Colonic mucosa (tissue), 4 donors: Measurements from ENCODE around the gene DHX35. TPM values are rescaled to one million over a fixed set of nuclear protein-coding genes. Genes with fewer than 3 reads are reported as not detected.

Experiments
- DNase-seq: peaks from one replicate; pipeline ENCODE4 v3.0.0-alpha.2; 2020
- H3K27ac ChIP-seq: fragments of 200-600 bp; one replicate; pipeline ENCODE4 v1.8.0; 2021
- H3K27me3 ChIP-seq: fragments of 200-600 bp; one replicate; pipeline ENCODE4 v1.8.0; 2021
- H3K36me3 ChIP-seq: fragments of 200-600 bp; one replicate; pipeline ENCODE4 v1.8.0; 2021
- H3K4me1 ChIP-seq: fragments of 200-600 bp; one replicate; pipeline ENCODE4 v1.8.0; 2021; ENCODE audit warnings: mild to moderate bottlenecking
- H3K4me3 ChIP-seq: fragments of 200-600 bp; one replicate; pipeline ENCODE4 v1.8.0; 2021
- H3K9ac ChIP-seq, 2 donors: one replicate each; pipeline ENCODE4 v1.7.0; 2013; ENCODE audit warnings: control low read depth in 2 of 2, low read depth in 2 of 2, low read length in 2 of 2
- H3K9me3 ChIP-seq: fragments of 200-600 bp; one replicate; pipeline ENCODE4 v1.8.0; 2021
- intact Hi-C: fragments of 100-400 bp; cut with DNase I; formaldehyde crosslinking; loops from one replicate; pipeline ENCODE4 v1.14.1; 2022
- total RNA-seq, 2 donors: library from RNA; stranded (reverse); fragmentation: NEBNext Ultra II Directional in 1 of 2; extraction: Animal tissue kit (Norgen Biotek cat#: 25700) in 1 of 2; gene quantifications; one replicate each; pipeline ENCODE4 v1.2.1, GENCODE V29; 2021
- TF ChIP-seq, protein P1 (sequence below): fragments of 200-600 bp; IDR thresholded peaks from one replicate; pipeline ENCODE4 v1.8.0; 2022; ENCODE audit warnings: antibody characterized with exemption, mild to moderate bottlenecking
- donor health status: healthy.
- donor health status: DM: no; HTN: no; CAD: no.
- donor health status: DM: no; HTN: no; CAD: no.

DHX35 gene
- total RNA-seq, 2 donors from 2014 or later: 16.3 to 16.9 TPM

DNA sequence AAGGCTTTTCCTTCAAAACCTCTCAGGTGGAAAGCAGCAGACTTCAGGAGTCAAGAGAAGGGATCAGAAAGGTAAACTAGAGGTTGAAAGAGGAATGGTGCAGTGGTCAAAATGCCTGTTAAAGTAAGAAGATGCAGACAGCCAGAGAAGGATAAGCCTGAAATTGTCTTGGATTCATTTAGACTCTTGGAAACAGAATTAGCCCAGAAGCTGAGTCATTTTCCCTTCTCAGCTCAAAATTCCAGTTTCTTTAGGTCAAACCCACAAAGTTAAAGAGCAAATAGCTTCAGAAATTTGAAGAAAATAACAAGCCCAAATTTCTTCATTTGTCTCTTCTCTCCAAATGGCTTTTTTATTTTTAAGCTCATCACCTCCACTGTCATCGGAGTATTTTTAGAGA is 73.9 kb downstream of the DHX35 start:
- H3K4me1 ChIP-seq: no peaks in the 10 kb centered on the region
- no peaks in the 10 kb centered on the region for H3K36me3 ChIP-seq
- no peak overlapping the region for H3K27ac ChIP-seq
- H3K27me3 ChIP-seq: no peaks in the 10 kb centered on the region
- H3K9me3 ChIP-seq: no peaks in the 10 kb centered on the region
- no peak overlapping the region for H3K4me3 ChIP-seq
- TF ChIP-seq, protein P1, sequence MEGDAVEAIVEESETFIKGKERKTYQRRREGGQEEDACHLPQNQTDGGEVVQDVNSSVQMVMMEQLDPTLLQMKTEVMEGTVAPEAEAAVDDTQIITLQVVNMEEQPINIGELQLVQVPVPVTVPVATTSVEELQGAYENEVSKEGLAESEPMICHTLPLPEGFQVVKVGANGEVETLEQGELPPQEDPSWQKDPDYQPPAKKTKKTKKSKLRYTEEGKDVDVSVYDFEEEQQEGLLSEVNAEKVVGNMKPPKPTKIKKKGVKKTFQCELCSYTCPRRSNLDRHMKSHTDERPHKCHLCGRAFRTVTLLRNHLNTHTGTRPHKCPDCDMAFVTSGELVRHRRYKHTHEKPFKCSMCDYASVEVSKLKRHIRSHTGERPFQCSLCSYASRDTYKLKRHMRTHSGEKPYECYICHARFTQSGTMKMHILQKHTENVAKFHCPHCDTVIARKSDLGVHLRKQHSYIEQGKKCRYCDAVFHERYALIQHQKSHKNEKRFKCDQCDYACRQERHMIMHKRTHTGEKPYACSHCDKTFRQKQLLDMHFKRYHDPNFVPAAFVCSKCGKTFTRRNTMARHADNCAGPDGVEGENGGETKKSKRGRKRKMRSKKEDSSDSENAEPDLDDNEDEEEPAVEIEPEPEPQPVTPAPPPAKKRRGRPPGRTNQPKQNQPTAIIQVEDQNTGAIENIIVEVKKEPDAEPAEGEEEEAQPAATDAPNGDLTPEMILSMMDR: no peak
- intact Hi-C loops: no loop called here
- DNase-seq: no peak
- H3K9ac ChIP-seq: no peak overlapping the region

DNA sequence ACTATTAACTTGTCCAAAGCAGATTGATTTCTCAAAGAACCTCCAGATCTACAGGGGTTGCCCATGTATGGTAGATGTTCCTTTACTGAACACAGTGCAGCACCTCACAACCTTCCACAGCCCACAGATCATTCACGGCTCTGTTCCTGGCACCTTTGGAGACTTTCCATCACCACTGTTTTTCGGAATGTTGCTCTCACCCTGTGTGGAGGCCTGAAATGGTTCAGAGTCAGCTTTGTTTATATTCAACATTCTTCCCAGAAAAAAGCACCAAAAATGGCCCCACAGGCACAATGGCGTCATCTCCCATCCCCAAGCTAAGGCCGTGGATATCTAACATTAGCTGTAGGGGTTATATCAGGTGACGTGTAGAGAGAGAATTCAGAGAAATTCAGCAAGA is 74.7 kb downstream of the DHX35 start:
- no peak overlapping the region for H3K9ac ChIP-seq
- H3K4me1 ChIP-seq: no peaks in the 10 kb centered on the region
- no peak overlapping the region for H3K4me3 ChIP-seq
- no peak for DNase-seq
- intact Hi-C loops: no loop called here
- no peaks in the 10 kb centered on the region for H3K27me3 ChIP-seq
- no peak overlapping the region for H3K27ac ChIP-seq
- TF ChIP-seq, protein P1: no peak
- no peaks in the 10 kb centered on the region for H3K36me3 ChIP-seq
- no peaks in the 10 kb centered on the region for H3K9me3 ChIP-seq

DNA sequence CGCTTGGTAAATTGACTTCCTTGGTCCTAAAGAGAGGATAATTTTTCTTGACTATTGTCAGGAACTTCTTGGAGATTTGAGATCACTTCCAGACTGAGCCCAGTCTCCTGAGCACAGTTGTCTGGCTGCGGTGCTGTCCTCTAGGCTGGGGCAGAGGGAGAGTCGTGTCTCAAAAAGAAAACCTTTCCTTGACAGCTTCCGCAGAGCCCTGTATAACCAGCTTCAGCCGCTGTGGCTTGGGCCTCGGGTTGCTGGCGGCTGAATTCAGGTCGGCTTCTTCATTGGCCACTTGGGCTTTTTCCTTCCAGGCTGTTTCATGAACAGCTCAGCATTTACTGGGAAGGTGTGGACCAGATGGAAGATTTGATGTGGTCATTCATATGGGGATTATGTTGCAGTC is 75.9 kb downstream of the DHX35 start:
- intact Hi-C loops: no loop called here
- H3K4me3 ChIP-seq: no peak overlapping the region
- no peaks in the 10 kb centered on the region for H3K9me3 ChIP-seq
- no peak overlapping the region for H3K27ac ChIP-seq
- no peak overlapping the region for H3K9ac ChIP-seq
- H3K36me3 ChIP-seq: no peaks in the 10 kb centered on the region
- no peaks in the 10 kb centered on the region for H3K4me1 ChIP-seq
- no peak for DNase-seq
- TF ChIP-seq, protein P1: no peak
- no peaks in the 10 kb centered on the region for H3K27me3 ChIP-seq

DNA sequence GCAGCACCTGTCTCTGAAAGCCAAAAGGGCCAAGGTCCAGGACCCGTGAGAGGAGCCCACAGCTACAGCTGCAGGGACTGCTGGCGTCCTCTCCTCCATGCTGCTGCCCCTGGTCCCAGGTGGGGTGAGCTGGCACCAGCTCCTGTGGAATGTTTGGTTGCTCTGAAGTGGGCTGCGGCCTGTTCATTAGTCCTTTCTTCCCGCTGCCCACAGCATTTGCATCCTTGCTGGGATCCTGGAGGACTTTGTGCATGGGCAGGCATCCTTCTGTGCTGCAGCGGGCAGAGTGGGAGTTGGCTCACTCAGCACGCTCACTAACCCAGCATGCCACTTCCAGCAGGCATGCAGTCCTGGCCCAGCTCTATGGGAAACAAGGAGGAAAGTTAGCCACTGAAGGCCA is 76.4 kb downstream of the DHX35 start:
- no peak for DNase-seq
- TF ChIP-seq, protein P1: no peak
- Histone ChIP-seq H3K36me3 (no peaks in the 10 kb centered on the region), H3K9me3 (no peaks in the 10 kb centered on the region), H3K4me1 (no peaks in the 10 kb centered on the region), H3K4me3 (no peak overlapping the region), H3K27ac (no peak overlapping the region), H3K9ac (no peak overlapping the region), H3K27me3 (no peaks in the 10 kb centered on the region)
- intact Hi-C loops: no loop called here

DNA sequence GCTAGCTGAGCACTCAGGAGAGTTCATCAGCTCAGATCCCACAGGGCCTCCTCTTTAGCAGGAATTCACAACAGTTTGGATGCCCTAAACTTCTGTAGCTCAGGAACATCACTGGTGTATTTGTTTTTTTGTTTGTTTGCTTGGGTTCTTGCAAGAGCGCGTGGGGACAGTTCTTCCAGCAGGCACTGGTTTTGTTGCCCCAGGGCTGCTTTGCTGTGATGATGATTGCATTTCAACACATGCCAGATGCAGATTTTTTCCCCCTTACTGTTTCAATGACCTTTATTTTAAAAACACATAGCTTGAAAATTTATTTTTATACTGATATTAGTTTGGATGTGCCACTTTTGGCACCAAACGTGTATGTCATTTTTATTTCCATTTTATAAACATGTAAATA is 77.1 kb downstream of the DHX35 start:
- H3K36me3 ChIP-seq: no peaks in the 10 kb centered on the region
- TF ChIP-seq, protein P1: no peak
- no peaks in the 10 kb centered on the region for H3K4me1 ChIP-seq
- H3K9ac ChIP-seq: no peak overlapping the region
- intact Hi-C loops: no loop called here
- H3K27me3 ChIP-seq: no peaks in the 10 kb centered on the region
- H3K4me3 ChIP-seq: no peak overlapping the region
- no peak for DNase-seq
- H3K9me3 ChIP-seq: no peaks in the 10 kb centered on the region
- H3K27ac ChIP-seq: no peak overlapping the region

DNA sequence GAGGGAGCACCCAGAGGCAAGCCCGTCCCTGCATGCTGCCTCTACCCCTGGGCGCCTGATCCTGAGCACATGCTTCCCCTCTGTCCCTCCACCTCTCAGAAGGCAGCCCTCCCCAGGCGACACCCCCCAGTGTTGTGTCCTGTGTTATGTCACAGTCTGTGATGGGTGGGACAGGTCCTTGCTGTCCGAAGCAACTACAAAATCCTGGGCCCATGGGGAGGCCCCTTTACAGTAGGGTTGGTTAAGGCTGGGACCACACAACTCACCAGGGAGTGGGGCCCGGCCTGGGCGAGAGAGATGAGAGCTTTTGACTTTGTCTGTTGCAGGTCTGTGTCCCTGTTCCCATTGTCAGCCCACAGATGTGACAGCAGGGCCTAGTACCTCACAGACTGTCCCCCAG is 78.0 kb downstream of the DHX35 start:
- H3K4me1 ChIP-seq: no peaks in the 10 kb centered on the region
- H3K36me3 ChIP-seq: no peaks in the 10 kb centered on the region
- no peak overlapping the region for H3K4me3 ChIP-seq
- no peak overlapping the region for H3K27ac ChIP-seq
- no peak overlapping the region for H3K9ac ChIP-seq
- no peaks in the 10 kb centered on the region for H3K27me3 ChIP-seq
- TF ChIP-seq, protein P1: no peak
- intact Hi-C loops: no loop called here
- H3K9me3 ChIP-seq: no peaks in the 10 kb centered on the region
- no peak for DNase-seq
